Liver (tissue), 3 donors: ENCODE results near the gene ARAP1.

Source experiments
- ATF3 ChIP-seq: IDR thresholded peaks from 2 replicates; pipeline ENCODE4 v1.6.1; 2016; ENCODE audit warnings: antibody characterized with exemption
- CTCF ChIP-seq: fragments of 150-350 bp; IDR thresholded peaks from 2 replicates; pipeline ENCODE4 v1.5.1; 2017; ENCODE audit warnings: improper control_type of control experiment, low read depth, low read length; ENCODE audit not compliant: missing input control
- EGR1 ChIP-seq, 2 donors: IDR thresholded peaks; 2 replicates each; pipeline ENCODE4 v1.6.1; 2016 to 2018; ENCODE audit warnings: antibody characterized with exemption in 2 of 2, low read depth in 2 of 2
- FOXA1 ChIP-seq: IDR thresholded peaks from 2 replicates; pipeline ENCODE4 v1.6.1; 2016; ENCODE audit warnings: antibody characterized with exemption
- GABPA ChIP-seq, 2 donors: IDR thresholded peaks in 1 of 2; conservative IDR thresholded peaks in 1 of 2; 2 replicates each; pipeline ENCODE4 v1.6.1; 2016; ENCODE audit warnings: antibody characterized with exemption in 2 of 2, mild to moderate bottlenecking in 1 of 2, moderate library complexity in 1 of 2
- MAX ChIP-seq: IDR thresholded peaks from 2 replicates; pipeline ENCODE4 v1.6.1; 2016; ENCODE audit warnings: antibody characterized with exemption
- RAD21 ChIP-seq, 2 donors: IDR thresholded peaks; 2 replicates each; pipeline ENCODE4 v1.6.1; 2016; ENCODE audit warnings: antibody characterized with exemption in 2 of 2, mild to moderate bottlenecking in 2 of 2
- REST ChIP-seq: IDR thresholded peaks from 2 replicates; pipeline ENCODE4 v1.6.1; 2016; ENCODE audit warnings: antibody characterized with exemption, mild to moderate bottlenecking
- SP1 ChIP-seq: IDR thresholded peaks from 2 replicates; pipeline ENCODE4 v1.6.1; 2018; ENCODE audit warnings: antibody characterized with exemption, mild to moderate bottlenecking
- TAF1 ChIP-seq: conservative IDR thresholded peaks from 2 replicates; pipeline ENCODE4 v1.6.1; 2016; ENCODE audit warnings: antibody characterized with exemption, mild to moderate bottlenecking
- YY1 ChIP-seq: IDR thresholded peaks from 2 replicates; pipeline ENCODE4 v1.6.1; 2016; ENCODE audit warnings: antibody characterized with exemption, mild to moderate bottlenecking
- ZBTB33 ChIP-seq: IDR thresholded peaks from 2 replicates; pipeline ENCODE4 v1.6.1; 2016; ENCODE audit warnings: antibody characterized with exemption
- donor health status: healthy.
- donor health status: healthy.

GRCh38 chr11:72758690-72759389 is 6.6 kb upstream of the ARAP1 start:
- TF ChIP-seq REST (no peak), TAF1 (no peak), MAX (no peak), CTCF (no peak), EGR1 (IDR thresholded peaks at IDR 0.05; ENCODE audit: low read depth in 2 of 2) (no peak), FOXA1 (no peak), ATF3 (no peak), YY1 (no peak), GABPA (IDR thresholded peaks at IDR 0.05 in 1 of 2, conservative IDR thresholded peaks at IDR 0.05 in 1 of 2) (no peak), RAD21 (IDR thresholded peaks at IDR 0.05) (no peak), ZBTB33 (no peak), SP1 (no peak)
